ENCODE results near the gene ZNF267. TPM values are rescaled to one million over a fixed set of nuclear protein-coding genes. Genes with fewer than 3 reads are reported as not detected.
"Not testable (repeated sequence)": the region's sequence is repeated elsewhere in the genome, so short reads cannot be mapped to it uniquely, and the experiment has no call there.

Gene ZNF267
- total RNA-seq, 2 donors from 2014 or later, result 8.8 to 11.5 TPM

DNA sequence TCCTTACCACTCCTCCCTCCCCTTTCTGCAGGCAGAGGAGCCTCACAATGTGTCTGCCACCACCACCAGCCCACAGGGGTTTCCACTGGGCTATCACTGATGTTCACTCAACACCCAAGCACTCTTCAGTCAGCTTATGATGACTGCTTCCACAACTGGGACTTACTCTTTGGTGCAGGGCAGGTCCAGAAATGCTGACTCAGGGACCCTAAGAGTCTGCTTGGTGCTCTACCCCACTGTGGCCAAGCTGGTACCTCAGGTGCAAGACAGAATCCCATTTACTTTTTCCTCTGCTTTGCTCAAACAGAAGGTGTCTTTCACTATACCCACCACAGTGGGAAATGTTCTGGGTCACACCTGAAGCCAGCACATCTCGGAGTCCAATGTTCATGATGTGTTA is 40.1 kb downstream of the ZNF267 start:
- TF ChIP-seq, protein P1, sequence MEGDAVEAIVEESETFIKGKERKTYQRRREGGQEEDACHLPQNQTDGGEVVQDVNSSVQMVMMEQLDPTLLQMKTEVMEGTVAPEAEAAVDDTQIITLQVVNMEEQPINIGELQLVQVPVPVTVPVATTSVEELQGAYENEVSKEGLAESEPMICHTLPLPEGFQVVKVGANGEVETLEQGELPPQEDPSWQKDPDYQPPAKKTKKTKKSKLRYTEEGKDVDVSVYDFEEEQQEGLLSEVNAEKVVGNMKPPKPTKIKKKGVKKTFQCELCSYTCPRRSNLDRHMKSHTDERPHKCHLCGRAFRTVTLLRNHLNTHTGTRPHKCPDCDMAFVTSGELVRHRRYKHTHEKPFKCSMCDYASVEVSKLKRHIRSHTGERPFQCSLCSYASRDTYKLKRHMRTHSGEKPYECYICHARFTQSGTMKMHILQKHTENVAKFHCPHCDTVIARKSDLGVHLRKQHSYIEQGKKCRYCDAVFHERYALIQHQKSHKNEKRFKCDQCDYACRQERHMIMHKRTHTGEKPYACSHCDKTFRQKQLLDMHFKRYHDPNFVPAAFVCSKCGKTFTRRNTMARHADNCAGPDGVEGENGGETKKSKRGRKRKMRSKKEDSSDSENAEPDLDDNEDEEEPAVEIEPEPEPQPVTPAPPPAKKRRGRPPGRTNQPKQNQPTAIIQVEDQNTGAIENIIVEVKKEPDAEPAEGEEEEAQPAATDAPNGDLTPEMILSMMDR (IDR thresholded peaks at IDR 0.05), result no peak
- no peak for TF ChIP-seq POLR2A (IDR thresholded peaks at IDR 0.05)
- H3K36me3 ChIP-seq (replicated peaks in 1 of 2; ENCODE audit: insufficient read depth in 1 of 2, low read depth in 2 of 2), result peaks cover 27 to 29% of the 10 kb centered on the region in 2 donors
- H3K4me3 ChIP-seq, result no peak overlapping the region
- H3K27ac ChIP-seq, result no peak overlapping the region
- intact Hi-C loops (cut with DNase I), result no loop called here
- peaks cover 0 to 66% (median 7%) of the 10 kb centered on the region in 3 donors for H3K9me3 ChIP-seq
- DNase-seq (no peak), ATAC-seq (no peak)
- no peaks in the 10 kb centered on the region for H3K4me1 ChIP-seq
- no peaks in the 10 kb centered on the region for H3K27me3 ChIP-seq
- 86 to 100% methylated on average over 1 of the region's 1 CpG for whole genome bisulfite sequencing, 2 donors

DNA sequence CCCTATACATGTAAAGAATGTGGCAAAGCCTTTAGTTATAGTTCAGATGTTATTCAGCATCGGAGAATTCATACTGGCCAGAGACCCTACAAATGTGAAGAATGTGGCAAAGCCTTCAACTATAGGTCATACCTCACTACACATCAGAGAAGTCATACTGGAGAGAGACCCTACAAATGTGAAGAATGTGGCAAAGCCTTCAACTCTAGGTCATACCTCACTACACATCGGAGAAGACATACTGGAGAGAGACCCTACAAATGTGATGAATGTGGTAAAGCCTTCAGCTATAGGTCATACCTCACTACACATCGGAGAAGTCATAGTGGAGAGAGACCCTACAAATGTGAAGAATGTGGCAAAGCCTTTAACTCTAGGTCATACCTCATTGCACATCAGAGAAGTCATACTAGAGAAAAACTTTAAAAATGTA is 42.5 kb downstream of the ZNF267 start:
- H3K4me3 ChIP-seq, result no peak overlapping the region
- ATAC-seq (no peak), DNase-seq (no peak)
- intact Hi-C loops (cut with DNase I), result no loop called here
- no peak overlapping the region for H3K27ac ChIP-seq
- no peaks in the 10 kb centered on the region for H3K4me1 ChIP-seq
- H3K27me3 ChIP-seq, result no peaks in the 10 kb centered on the region
- peaks cover 27 to 29% of the 10 kb centered on the region in 2 donors for H3K36me3 ChIP-seq (replicated peaks in 1 of 2; ENCODE audit: insufficient read depth in 1 of 2, low read depth in 2 of 2)
- TF ChIP-seq, protein P1 (IDR thresholded peaks at IDR 0.05), result no peak
- no peak for TF ChIP-seq POLR2A (IDR thresholded peaks at IDR 0.05)
- 90 to 95% methylated on average over 3 of the region's 3 CpGs for WGBS, 2 donors
- H3K9me3 ChIP-seq, result peaks cover 0 to 79% (median 7%) of the 10 kb centered on the region in 3 donors

DNA sequence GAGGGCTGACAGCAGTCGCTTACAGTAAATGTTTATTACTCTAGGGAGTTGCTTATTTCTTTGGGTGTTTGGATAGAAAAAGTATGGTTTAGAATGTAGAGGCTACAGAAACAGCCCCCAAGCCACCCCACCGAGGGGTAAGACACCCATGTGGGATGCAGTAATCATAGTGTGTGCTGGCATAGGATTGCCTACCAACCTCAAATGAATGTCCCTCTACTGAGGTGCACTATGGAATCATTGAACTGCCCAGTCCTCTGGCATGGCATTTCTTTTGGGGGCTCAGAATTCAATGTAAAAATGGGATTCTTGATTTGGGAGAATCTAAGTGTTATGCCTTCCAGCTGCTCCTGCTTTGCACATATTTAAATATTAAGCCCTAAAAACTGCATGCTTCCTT is 46.8 kb downstream of the ZNF267 start:
- intact Hi-C loops (cut with DNase I), result no loop called here
- peaks cover 0 to 45% (median 7%) of the 10 kb centered on the region in 3 donors for H3K9me3 ChIP-seq

DNA sequence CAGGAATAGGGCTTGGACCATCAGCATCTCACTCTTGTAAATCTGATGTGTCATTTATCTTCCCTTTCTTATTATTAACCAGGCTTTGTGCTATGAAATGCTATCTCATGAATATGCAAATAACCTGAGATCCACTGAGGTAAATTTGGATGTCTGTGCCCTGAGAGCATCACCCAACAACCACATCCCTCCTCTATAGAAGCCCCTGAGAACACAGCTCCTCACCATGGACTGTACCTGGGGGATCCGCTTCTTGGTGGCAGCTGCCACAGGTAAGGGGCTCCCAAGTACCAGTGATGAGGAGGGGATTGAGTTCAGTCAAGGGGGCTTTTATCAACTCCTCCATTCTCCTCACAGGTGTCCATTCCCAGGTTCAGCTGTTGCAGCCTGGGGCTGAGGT is 78.2 kb downstream of the ZNF267 start:
- intact Hi-C loops (cut with DNase I); H3K27me3 ChIP-seq; H3K4me1 ChIP-seq; H3K9me3 ChIP-seq; DNase-seq; ATAC-seq; H3K4me3 ChIP-seq; H3K27ac ChIP-seq; H3K36me3 ChIP-seq (replicated peaks in 1 of 2; ENCODE audit: insufficient read depth in 1 of 2, low read depth in 2 of 2): not testable (repeated sequence)
- no CpG with 5 or more reads among the region's 1 CpG for WGBS, 2 donors

More for the DNA sequence above, 46.8 kb downstream of the ZNF267 start:
- Histone ChIP-seq H3K36me3 (replicated peaks in 1 of 2; ENCODE audit: insufficient read depth in 1 of 2, low read depth in 2 of 2) (peaks cover 9 to 12% of the 10 kb centered on the region in 2 donors), H3K4me3 (no peak overlapping the region), H3K27ac (no peak overlapping the region), H3K4me1 (no peaks in the 10 kb centered on the region), H3K27me3 (no peaks in the 10 kb centered on the region)
- 94 to 100% methylated on average over 2 of the region's 2 CpGs for WGBS, 2 donors
- ATAC-seq, result no peak
- TF ChIP-seq, protein P1 (IDR thresholded peaks at IDR 0.05), result no peak
- no peak for TF ChIP-seq POLR2A (IDR thresholded peaks at IDR 0.05)
- no peak for DNase-seq

DNA sequence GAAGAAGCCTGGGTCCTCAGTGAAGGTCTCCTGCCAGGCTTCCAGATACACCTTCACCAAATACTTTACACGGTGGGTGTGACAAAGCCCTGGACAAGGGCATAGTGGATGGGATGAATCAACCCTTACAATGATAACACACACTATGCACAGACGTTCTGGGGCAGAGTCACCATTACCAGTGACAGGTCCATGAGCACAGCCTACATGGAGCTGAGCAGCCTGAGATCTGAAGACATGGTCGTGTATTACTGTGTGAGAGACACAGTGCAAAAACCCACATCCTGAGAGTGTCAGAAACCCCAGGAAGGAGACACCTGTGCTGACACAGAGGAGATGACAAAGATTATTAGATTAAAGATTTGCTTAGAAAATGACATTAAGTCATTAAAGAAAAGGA is 78.6 kb downstream of the ZNF267 start:
- H3K27me3 ChIP-seq; intact Hi-C loops (cut with DNase I); ATAC-seq; H3K36me3 ChIP-seq (replicated peaks in 1 of 2; ENCODE audit: insufficient read depth in 1 of 2, low read depth in 2 of 2); H3K4me3 ChIP-seq; H3K27ac ChIP-seq; H3K4me1 ChIP-seq; H3K9me3 ChIP-seq; DNase-seq: not testable (repeated sequence)
- 0% methylated on average over 1 of the region's 3 CpGs for WGBS, 2 donors

DNA sequence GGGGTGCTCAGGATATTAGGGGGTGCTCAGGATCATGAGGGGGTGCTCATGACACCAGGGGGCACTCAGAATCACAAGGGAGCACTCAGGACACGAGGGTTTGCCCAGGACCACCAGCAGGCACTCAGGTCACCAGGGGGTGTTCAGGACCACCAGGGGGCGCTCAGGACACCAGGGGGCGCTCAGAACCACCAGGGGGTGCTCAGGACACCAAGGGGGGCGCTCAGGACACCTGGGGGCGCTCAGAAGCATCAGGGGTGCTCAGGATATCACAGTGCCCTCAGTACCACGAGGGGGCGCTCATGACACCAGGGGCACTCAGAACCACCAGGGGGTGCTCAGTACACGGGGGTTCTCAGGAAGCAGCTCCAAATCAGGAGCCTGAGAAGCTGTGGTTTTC is 82.6 kb downstream of the ZNF267 start:
- ATAC-seq; DNase-seq; H3K9me3 ChIP-seq; H3K27ac ChIP-seq; H3K4me1 ChIP-seq; H3K27me3 ChIP-seq; H3K4me3 ChIP-seq; intact Hi-C loops (cut with DNase I); H3K36me3 ChIP-seq (replicated peaks in 1 of 2; ENCODE audit: insufficient read depth in 1 of 2, low read depth in 2 of 2): not testable (repeated sequence)
- TF ChIP-seq, protein P1 (IDR thresholded peaks at IDR 0.05), result peak in 5 of 7 experiments; percentile 12 to 40 (median 27)
- WGBS, 2 donors, result no CpG with 5 or more reads among the region's 8 CpGs

DNA sequence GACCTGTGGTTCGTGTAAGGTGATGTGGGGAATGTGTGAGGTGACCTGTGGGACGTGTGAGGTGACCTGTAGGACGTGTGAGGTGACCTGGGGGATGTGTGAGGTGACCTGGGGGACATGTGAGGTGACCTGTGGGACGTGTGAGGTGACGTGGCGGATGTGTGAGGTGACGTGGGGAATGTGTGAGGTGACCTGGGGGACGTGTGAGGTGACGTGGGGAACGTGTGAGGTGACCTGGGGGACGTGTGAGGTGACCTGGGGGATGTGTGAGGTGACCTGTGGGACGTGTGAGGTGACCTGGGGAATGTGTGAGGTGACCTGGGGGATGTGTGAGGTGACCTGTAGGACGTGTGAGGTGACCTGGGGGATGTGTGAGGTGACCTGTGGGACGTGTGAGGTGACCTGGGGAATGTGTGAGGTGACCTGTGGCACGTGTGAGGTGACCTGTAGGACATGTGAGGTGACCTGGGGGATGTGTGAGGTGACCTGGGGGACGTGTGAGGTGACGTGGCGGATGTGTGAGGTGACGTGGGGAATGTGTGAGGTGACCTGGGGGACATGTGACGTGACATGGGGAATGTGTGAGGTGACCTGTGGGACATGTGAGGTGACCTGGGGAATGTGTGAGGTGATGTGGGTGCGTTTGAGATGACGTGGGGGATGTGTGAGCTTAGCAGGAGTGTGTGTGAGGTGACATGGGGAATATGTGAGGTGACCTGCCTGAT is 86.7 kb downstream of the ZNF267 start:
- H3K27me3 ChIP-seq; H3K27ac ChIP-seq; H3K4me1 ChIP-seq; H3K36me3 ChIP-seq (replicated peaks in 1 of 2; ENCODE audit: insufficient read depth in 1 of 2, low read depth in 2 of 2); H3K4me3 ChIP-seq; H3K9me3 ChIP-seq; DNase-seq; ATAC-seq; intact Hi-C loops (cut with DNase I): not testable (repeated sequence)
- WGBS, 2 donors, result 43 to 52% methylated on average over 22 of the region's 22 CpGs

All from body of pancreas (tissue), 4 donors.